ENCODE data around the gene PKN2.

- no peak for TF ChIP-seq ZBTB33 (CRISPR knock-in tag; IDR thresholded peaks at IDR 0.05)
- TF ChIP-seq SREBF2 (CRISPR knock-in tag; IDR thresholded peaks at IDR 0.05), result no peak
- TF ChIP-seq JUN (IDR thresholded peaks at IDR 0.05; ENCODE audit: borderline replicate concordance, low read depth, low read length), result no peak
- TF ChIP-seq JUN (CRISPR knock-in tag; IDR thresholded peaks at IDR 0.05; ENCODE audit: borderline replicate concordance), result no peak
- TF ChIP-seq ARID3A (IDR thresholded peaks at IDR 0.05; ENCODE audit: borderline replicate concordance, low read depth, low read length), result no peak
- TF ChIP-seq SPI1 (IDR thresholded peaks at IDR 0.05; ENCODE audit: borderline replicate concordance, low read depth, low read length), result no peak
- TF ChIP-seq CTCF (IDR thresholded peaks at IDR 0.05 in 2 of 3, conservative IDR thresholded peaks at IDR 0.05 in 1 of 3; ENCODE audit: insufficient read depth in 2 of 3, low read depth in 1 of 3, low read length in 3 of 3), result no peak
- no peak for TF ChIP-seq YY1 (IDR thresholded peaks at IDR 0.05; ENCODE audit: borderline replicate concordance in 1 of 3, control insufficient read depth in 1 of 3, extremely low read depth in 1 of 3, insufficient read depth in 3 of 3, insufficient read length in 1 of 3, insufficient replicate concordance in 2 of 3, low read depth in 1 of 3, low read length in 2 of 3)
- no peak for TF ChIP-seq PRDM10 (IDR thresholded peaks at IDR 0.05; ENCODE audit: partially characterized antibody)
- TF ChIP-seq BDP1 (IDR thresholded peaks at IDR 0.05; ENCODE audit: insufficient read depth, insufficient read length), result no peak
- no peak for TF ChIP-seq SIN3A (IDR thresholded peaks at IDR 0.05; ENCODE audit: borderline replicate concordance in 2 of 2, control insufficient read depth in 1 of 2, low read depth in 2 of 2, low read length in 2 of 2)
- TF ChIP-seq ZNF354B (CRISPR knock-in tag; IDR thresholded peaks at IDR 0.05), result no peak
- no peak for TF ChIP-seq RFX5 (IDR thresholded peaks at IDR 0.05; ENCODE audit: low read depth, low read length)
- TF ChIP-seq MXI1 (IDR thresholded peaks at IDR 0.05; ENCODE audit: low read depth, low read length), result no peak
These were observed 49.5 kb upstream of the PKN2 start for GRCh38 chr1:88634538-88634937.

All from K562 (cell line).